Karpas-422 (cell line): ENCODE results near the gene UBE2R2. TPM values are rescaled to one million over a fixed set of nuclear protein-coding genes. Genes with fewer than 3 reads are reported as not detected.
"Not testable (repeated sequence)": the region's sequence is repeated elsewhere in the genome, so short reads cannot be mapped to it uniquely, and the experiment has no call there.

Source experiments
- DNase-seq: peaks from one replicate; pipeline ENCODE4 v3.0.0-alpha.2; 2015
- H2AFZ ChIP-seq: fragments of 200-600 bp; sonication (generic); 2 replicates; pipeline ENCODE4 v1.6.1; 2014; ENCODE audit warnings: antibody characterized with exemption, low read length, mixed read lengths
- H3K27ac ChIP-seq: fragments of 200-600 bp; sonication (generic); 2 replicates; pipeline ENCODE4 v1.5.1; 2014; ENCODE audit warnings: mild to moderate bottlenecking, low read length, moderate library complexity
- H3K27me3 ChIP-seq: fragments of 200-600 bp; sonication (generic); 2 replicates; pipeline ENCODE4 v1.6.1; 2014; ENCODE audit warnings: low read length, mixed read lengths
- H3K36me3 ChIP-seq: fragments of 200-600 bp; sonication (generic); 2 replicates; pipeline ENCODE4 v1.6.1; 2014; ENCODE audit warnings: low read length, mixed read lengths; ENCODE audit not compliant: insufficient read depth
- H3K4me1 ChIP-seq: fragments of 200-600 bp; sonication (generic); 2 replicates; pipeline ENCODE4 v1.6.1; 2014; ENCODE audit warnings: mild to moderate bottlenecking, low read length, mixed read lengths
- H3K4me2 ChIP-seq: fragments of 200-600 bp; sonication (generic); 2 replicates; pipeline ENCODE4 v1.6.1; 2014; ENCODE audit warnings: low read length, low read depth, mild to moderate bottlenecking; ENCODE audit not compliant: poor library complexity, severe bottlenecking
- H3K4me3 ChIP-seq: fragments of 200-600 bp; sonication (generic); 2 replicates; pipeline ENCODE4 v1.5.1; 2014; ENCODE audit warnings: mild to moderate bottlenecking, antibody characterized with exemption, low read length, mixed read lengths
- H3K79me2 ChIP-seq: fragments of 200-600 bp; sonication (generic); 2 replicates; pipeline ENCODE4 v1.6.1; 2014; ENCODE audit warnings: mild to moderate bottlenecking, low read length, mixed read lengths
- H3K9ac ChIP-seq: fragments of 200-600 bp; sonication (generic); 2 replicates; pipeline ENCODE4 v1.6.0; 2014; ENCODE audit warnings: low read length
- H3K9me2 ChIP-seq: fragments of 200-600 bp; sonication (generic), shearing (Covaris generic); replicated peaks from 2 replicates; pipeline ENCODE4 v1.6.0; 2014; ENCODE audit warnings: mild to moderate bottlenecking, low read length, moderate library complexity; ENCODE audit not compliant: insufficient read depth
- H3K9me3 ChIP-seq: fragments of 300-700, 200-600 bp; sonication (generic); 2 replicates; pipeline ENCODE4 v1.6.1; 2014; ENCODE audit warnings: low read length, mixed read lengths
- H4K20me1 ChIP-seq: fragments of 200-600 bp; sonication (generic); 2 replicates; pipeline ENCODE4 v1.6.1; 2014; ENCODE audit warnings: mild to moderate bottlenecking, antibody characterized with exemption, low read length, low read depth; ENCODE audit not compliant: insufficient read depth
- total RNA-seq: library from RNA; depleted of rRNA; stranded (reverse); fragments of >200 nt; shearing (Covaris generic); gene quantifications from 2 replicates; pipeline ENCODE4 v1.2.3, GENCODE V29; 2014; ENCODE audit warnings: low replicate concordance

Gene UBE2R2
- total RNA-seq, 1 experiment from 2014 or later: 34.0 TPM

DNA sequence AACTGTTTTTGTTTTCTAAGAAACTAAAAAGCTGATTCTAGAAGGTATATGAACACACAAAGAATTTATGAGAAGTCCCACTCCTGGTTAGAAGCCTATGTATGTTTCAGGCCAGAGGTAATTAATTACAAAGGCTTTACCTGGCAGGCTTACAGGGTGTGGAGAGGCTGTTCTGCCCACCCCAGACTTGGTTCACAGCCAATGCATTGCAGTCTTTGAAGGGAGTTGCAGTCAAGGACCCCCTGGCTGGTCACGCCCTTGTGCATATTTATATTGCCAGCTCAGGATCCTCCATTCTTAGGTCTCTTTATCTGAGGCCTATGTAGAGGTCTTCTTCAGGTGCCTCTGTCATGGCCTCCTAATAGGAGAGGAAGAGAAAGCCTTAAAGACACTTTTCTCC lies 35.2 kb upstream of the UBE2R2 start:
- no peaks in the 10 kb centered on the region for H3K36me3 ChIP-seq
- no peak overlapping the region for H3K9ac ChIP-seq
- DNase-seq: no peak
- no peaks in the 10 kb centered on the region for H4K20me1 ChIP-seq
- no peaks in the 10 kb centered on the region for H3K9me3 ChIP-seq
- no peaks in the 10 kb centered on the region for H3K79me2 ChIP-seq
- H3K9me2 ChIP-seq: no peaks in the 10 kb centered on the region
- no peaks in the 10 kb centered on the region for H3K27me3 ChIP-seq
- H3K4me3 ChIP-seq: no peak overlapping the region
- H3K4me1 ChIP-seq: peaks cover 30% of the 10 kb centered on the region
- no peak overlapping the region for H2AFZ ChIP-seq
- H3K27ac ChIP-seq: no peak overlapping the region
- H3K4me2 ChIP-seq: no peak overlapping the region

DNA sequence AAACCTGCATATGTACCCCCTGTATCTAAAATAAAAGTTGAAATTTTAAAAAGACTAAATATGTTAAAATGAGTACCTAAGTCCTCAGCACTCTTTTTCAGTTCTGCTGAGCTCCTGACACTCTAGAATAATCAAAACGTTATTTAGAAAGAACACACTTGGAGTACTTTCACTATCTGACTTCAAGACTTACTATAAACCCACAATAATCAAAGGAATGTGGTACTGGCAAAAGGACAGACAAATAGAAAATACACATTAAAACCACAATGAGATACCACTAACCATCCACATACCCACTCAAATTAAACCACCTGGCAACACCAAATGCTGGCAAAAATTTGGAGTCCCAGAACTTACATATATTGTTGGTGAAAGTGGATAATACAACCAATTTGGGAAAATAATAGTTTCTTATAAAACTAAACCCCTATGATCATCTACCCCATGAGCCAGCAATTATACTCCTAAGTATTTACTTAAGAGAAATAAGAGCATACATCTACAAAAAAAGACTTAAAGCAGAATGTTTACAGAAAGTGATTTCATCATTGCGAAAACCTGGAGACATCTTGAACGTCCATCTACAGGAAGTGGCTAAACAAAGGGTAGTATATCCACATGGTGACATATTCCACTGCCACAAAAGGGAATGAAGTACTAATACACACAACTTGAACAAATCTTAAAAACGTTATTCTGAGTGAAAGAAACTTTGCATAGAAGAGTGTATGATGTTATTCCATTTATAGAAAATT lies 34.4 kb upstream of the UBE2R2 start:
- peaks cover 31% of the 10 kb centered on the region for H3K4me1 ChIP-seq
- no peaks in the 10 kb centered on the region for H3K36me3 ChIP-seq
- H3K27me3 ChIP-seq: no peaks in the 10 kb centered on the region
- H3K9ac ChIP-seq: no peak overlapping the region
- no peaks in the 10 kb centered on the region for H3K9me2 ChIP-seq
- H3K27ac ChIP-seq: no peak overlapping the region
- no peaks in the 10 kb centered on the region for H3K9me3 ChIP-seq
- no peak overlapping the region for H2AFZ ChIP-seq
- H3K4me2 ChIP-seq: no peak overlapping the region
- no peak overlapping the region for H3K4me3 ChIP-seq
- no peak for DNase-seq
- H4K20me1 ChIP-seq: no peaks in the 10 kb centered on the region
- no peaks in the 10 kb centered on the region for H3K79me2 ChIP-seq

DNA sequence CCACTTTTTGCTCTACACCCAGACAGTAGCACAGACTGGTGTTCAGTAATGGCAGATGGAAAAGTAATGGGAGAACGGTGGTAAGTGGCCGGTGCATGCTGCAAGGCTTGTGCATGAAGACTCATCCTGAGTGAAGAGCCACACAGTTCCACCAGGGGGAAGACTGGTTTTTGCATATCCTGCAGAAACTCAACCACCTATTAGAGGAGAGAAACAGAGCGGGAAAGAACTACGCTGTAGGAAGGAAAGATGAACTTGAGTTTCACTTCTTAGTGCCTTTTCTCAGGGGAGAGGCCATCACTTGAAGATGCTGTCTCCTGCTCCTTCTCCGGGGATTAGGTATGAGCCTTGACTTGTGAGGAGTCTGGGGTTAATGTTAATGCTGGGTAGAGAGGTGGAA lies 31.0 kb upstream of the UBE2R2 start:
- Histone ChIP-seq H3K4me2 (peak overlapping the region; percentile 65), H3K27ac (no peak overlapping the region), H3K9me2 (no peaks in the 10 kb centered on the region), H3K4me3 (peak overlapping the region; percentile 40), H2AFZ (0 out of 2 replicates have a peak overlapping the region, but pooled peaks have one; percentile 5), H3K79me2 (no peaks in the 10 kb centered on the region), H3K27me3 (no peaks in the 10 kb centered on the region), H3K36me3 (no peaks in the 10 kb centered on the region), H3K9me3 (no peaks in the 10 kb centered on the region), H3K9ac (no peak overlapping the region), H3K4me1 (peaks cover 28% of the 10 kb centered on the region), H4K20me1 (no peaks in the 10 kb centered on the region)
- peak; percentile 78 for DNase-seq

DNA sequence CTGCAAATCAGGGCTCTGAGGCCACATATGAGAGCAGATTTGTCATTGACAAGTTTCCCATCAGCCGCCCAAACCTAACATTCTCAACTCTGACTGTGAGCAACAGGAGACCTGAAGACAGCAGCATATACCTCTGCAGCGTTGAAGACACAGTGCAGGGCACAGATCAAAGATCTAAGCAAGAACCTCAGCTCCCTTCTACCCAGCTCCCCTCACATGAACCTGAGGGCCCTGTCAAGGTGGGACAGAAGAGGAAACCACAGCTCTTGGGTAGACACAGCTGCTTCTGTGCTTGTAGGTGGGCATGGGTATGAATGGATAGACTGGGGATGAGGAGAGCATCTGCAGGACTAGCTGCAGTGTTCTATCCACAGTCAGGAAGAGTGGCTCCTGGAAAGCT lies 30.3 kb upstream of the UBE2R2 start:
- H3K79me2 ChIP-seq: no peaks in the 10 kb centered on the region
- H3K9me2 ChIP-seq: no peaks in the 10 kb centered on the region
- peak overlapping the region; percentile 65 for H3K4me2 ChIP-seq
- no peak overlapping the region for H3K9ac ChIP-seq
- no peak overlapping the region for H3K27ac ChIP-seq
- no peaks in the 10 kb centered on the region for H3K9me3 ChIP-seq
- H4K20me1 ChIP-seq: no peaks in the 10 kb centered on the region
- no peak for DNase-seq
- H3K27me3 ChIP-seq: no peaks in the 10 kb centered on the region
- no peak overlapping the region; the same call in 1 of the 2 replicates for H3K4me3 ChIP-seq
- peaks cover 28% of the 10 kb centered on the region for H3K4me1 ChIP-seq
- no peaks in the 10 kb centered on the region for H3K36me3 ChIP-seq
- H2AFZ ChIP-seq: no peak overlapping the region

DNA sequence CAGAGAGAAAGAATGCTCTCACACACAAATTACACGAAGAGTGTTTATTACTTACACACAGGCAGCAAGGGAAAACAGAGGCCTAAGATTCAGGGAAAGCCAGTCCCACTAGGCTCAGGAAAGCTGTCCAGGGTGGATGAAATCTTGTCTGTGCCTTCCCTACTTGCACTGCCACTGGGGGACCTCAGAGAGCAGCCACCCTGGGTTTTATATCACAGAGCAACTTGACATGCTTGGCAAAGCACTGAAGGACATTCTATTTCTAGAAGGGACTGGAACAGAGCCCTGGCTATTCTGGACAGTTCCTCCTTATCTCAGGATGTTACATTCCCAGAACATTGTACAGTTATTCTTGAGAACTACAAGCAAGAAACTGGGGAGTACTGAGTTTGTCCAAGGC lies 29.1 kb upstream of the UBE2R2 start:
- Histone ChIP-seq H3K4me2 (no peak overlapping the region), H3K9me3 (no peaks in the 10 kb centered on the region), H3K27me3 (no peaks in the 10 kb centered on the region), H3K4me1 (peaks cover 28% of the 10 kb centered on the region), H3K79me2 (no peaks in the 10 kb centered on the region), H4K20me1 (no peaks in the 10 kb centered on the region), H3K9me2 (no peaks in the 10 kb centered on the region), H3K4me3 (no peak overlapping the region), H3K27ac (no peak overlapping the region), H3K9ac (no peak overlapping the region), H2AFZ (no peak overlapping the region), H3K36me3 (no peaks in the 10 kb centered on the region)
- DNase-seq: no peak

DNA sequence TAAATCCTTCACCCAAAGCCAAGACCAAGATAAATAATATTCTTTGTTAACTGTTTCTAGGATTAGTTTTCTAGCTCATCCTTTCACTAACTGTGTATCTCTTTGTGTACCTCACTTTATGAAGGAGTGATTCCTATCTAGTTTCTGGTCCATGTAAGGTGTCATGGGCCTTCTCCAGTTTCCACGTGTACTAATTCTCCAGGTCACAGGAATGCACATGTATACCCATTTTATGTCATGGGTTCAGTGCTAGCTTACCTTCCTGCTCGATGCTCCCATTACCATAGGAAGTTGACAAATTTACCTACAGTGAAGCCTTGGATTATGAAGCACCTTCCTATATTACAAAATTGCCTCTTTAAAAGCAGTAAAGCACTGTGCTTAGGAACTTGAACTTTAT lies 27.5 kb upstream of the UBE2R2 start:
- not testable (repeated sequence) for H3K9ac ChIP-seq, H3K79me2 ChIP-seq, H3K4me2 ChIP-seq, H2AFZ ChIP-seq, H3K9me3 ChIP-seq, H4K20me1 ChIP-seq, H3K27me3 ChIP-seq, H3K27ac ChIP-seq, DNase-seq, H3K36me3 ChIP-seq, H3K9me2 ChIP-seq, H3K4me3 ChIP-seq
- peaks cover 23% of the 10 kb centered on the region for H3K4me1 ChIP-seq

DNA sequence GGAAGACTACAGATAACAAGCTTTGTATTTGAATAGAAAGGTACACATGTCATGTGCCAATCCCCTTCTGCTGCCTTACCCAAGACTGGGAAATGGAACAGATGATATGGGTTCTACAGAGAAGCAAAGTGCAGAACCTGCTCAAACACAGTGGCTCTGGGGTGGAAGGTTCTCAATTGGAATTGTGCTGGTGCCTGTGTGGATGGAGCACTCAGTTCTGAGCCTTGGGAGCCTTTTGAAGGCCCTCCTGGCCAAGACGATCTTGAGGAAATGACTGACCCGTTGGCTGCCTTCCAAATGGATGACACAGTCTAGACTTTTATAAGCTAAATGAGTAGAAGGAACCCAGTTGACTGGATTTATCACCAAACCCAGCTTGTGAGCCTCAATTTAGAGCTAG lies 25.8 kb upstream of the UBE2R2 start:
- H3K9me2 ChIP-seq: no peaks in the 10 kb centered on the region
- H3K9me3 ChIP-seq: no peaks in the 10 kb centered on the region
- no peaks in the 10 kb centered on the region for H3K79me2 ChIP-seq
- H3K9ac ChIP-seq: no peak overlapping the region
- no peaks in the 10 kb centered on the region for H4K20me1 ChIP-seq
- no peak overlapping the region for H3K4me2 ChIP-seq
- no peak overlapping the region for H2AFZ ChIP-seq
- H3K36me3 ChIP-seq: no peaks in the 10 kb centered on the region
- peaks cover 7% of the 10 kb centered on the region for H3K4me1 ChIP-seq
- H3K27ac ChIP-seq: no peak overlapping the region
- no peak for DNase-seq
- no peak overlapping the region for H3K4me3 ChIP-seq
- no peaks in the 10 kb centered on the region for H3K27me3 ChIP-seq

DNA sequence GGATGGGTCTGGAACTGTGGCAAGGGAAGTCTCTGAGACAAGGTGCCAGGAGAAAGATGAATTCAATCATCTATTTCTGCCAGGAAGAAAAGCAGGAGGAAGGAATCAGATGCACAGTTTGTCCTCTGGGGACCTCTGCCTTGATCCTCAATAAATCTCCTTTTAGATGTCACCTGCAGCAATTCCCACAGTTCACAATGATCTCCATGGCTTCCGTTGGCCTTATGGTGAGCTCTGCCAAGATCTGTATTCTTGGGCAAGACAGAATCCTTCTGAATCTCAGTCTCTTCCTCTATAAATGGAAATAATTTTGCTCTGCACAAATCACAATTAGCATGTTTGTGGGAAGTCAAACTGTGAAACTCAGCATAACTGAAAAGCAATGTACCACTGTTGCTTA lies 23.5 kb upstream of the UBE2R2 start:
- H3K79me2 ChIP-seq, H3K27me3 ChIP-seq, H3K36me3 ChIP-seq, H2AFZ ChIP-seq, H3K9ac ChIP-seq, H3K4me3 ChIP-seq, H3K4me2 ChIP-seq, H3K9me3 ChIP-seq, H3K27ac ChIP-seq, H3K4me1 ChIP-seq, H3K9me2 ChIP-seq, H4K20me1 ChIP-seq, DNase-seq: not testable (repeated sequence)
